ENCODE data around the gene PGA5.

The PGA5 gene

GRCh38 chr11:61270354-61271076, 29.5 kb downstream of the PGA5 start:
- Histone ChIP-seq H3K4me2 (ENCODE audit: low read depth, low read length, poor library complexity, severe bottlenecking) (no peak overlapping the region), H4K20me1 (ENCODE audit: insufficient read depth, low read length, poor library complexity, severe bottlenecking) (no peaks in the 10 kb centered on the region), H3K4me1 (ENCODE audit: insufficient read depth, low read length, poor library complexity, severe bottlenecking) (no peaks in the 10 kb centered on the region), H3K79me2 (ENCODE audit: insufficient read depth, low read length) (no peaks in the 10 kb centered on the region), H3K9me3 (ENCODE audit: insufficient read depth, low read depth, low read length) (no peaks in the 10 kb centered on the region), H3K9me2 (replicated peaks; ENCODE audit: low read depth, low read length) (no peaks in the 10 kb centered on the region), H3K36me3 (ENCODE audit: insufficient read depth, low read length) (no peaks in the 10 kb centered on the region), H3F3A (ENCODE audit: low read depth) (no peaks in the 10 kb centered on the region), H3K4me3 (ENCODE audit: low read length, poor library complexity, severe bottlenecking) (no peak overlapping the region), H3K9ac (ENCODE audit: low read depth, low read length, poor library complexity, severe bottlenecking) (no peak overlapping the region), H2AFZ (ENCODE audit: low read length) (no peak overlapping the region), H3K27me3 (ENCODE audit: insufficient read depth, low read length, poor library complexity, severe bottlenecking) (no peaks in the 10 kb centered on the region)
- TF ChIP-seq EZH2phosphoT487 (IDR thresholded peaks at IDR 0.05; ENCODE audit: borderline replicate concordance) (no peak), CTCF (conservative IDR thresholded peaks at IDR 0.05; ENCODE audit: low read length) (no peak)

- Histone ChIP-seq H4K20me1 (ENCODE audit: insufficient read depth, low read length, poor library complexity, severe bottlenecking) (no peaks in the 10 kb centered on the region), H3K9me3 (ENCODE audit: insufficient read depth, low read depth, low read length) (no peaks in the 10 kb centered on the region), H3K9me2 (replicated peaks; ENCODE audit: low read depth, low read length) (no peaks in the 10 kb centered on the region), H3K4me2 (ENCODE audit: low read depth, low read length, poor library complexity, severe bottlenecking) (no peak overlapping the region), H3K9ac (ENCODE audit: low read depth, low read length, poor library complexity, severe bottlenecking) (no peak overlapping the region), H2AFZ (ENCODE audit: low read length) (no peak overlapping the region), H3K4me3 (ENCODE audit: low read length, poor library complexity, severe bottlenecking) (no peak overlapping the region), H3K36me3 (ENCODE audit: insufficient read depth, low read length) (no peaks in the 10 kb centered on the region), H3F3A (ENCODE audit: low read depth) (no peaks in the 10 kb centered on the region), H3K27me3 (ENCODE audit: insufficient read depth, low read length, poor library complexity, severe bottlenecking) (no peaks in the 10 kb centered on the region), H3K79me2 (ENCODE audit: insufficient read depth, low read length) (no peaks in the 10 kb centered on the region), H3K4me1 (ENCODE audit: insufficient read depth, low read length, poor library complexity, severe bottlenecking) (no peaks in the 10 kb centered on the region)
- no peak for TF ChIP-seq CTCF (conservative IDR thresholded peaks at IDR 0.05; ENCODE audit: low read length)
- no peak for TF ChIP-seq EZH2phosphoT487 (IDR thresholded peaks at IDR 0.05; ENCODE audit: borderline replicate concordance)
Observed at GRCh38 chr11:61272731-61273130, 31.8 kb downstream of the PGA5 start.

GRCh38 chr11:61273178-61274078, 32.5 kb downstream of the PGA5 start:
- H3K4me2 ChIP-seq (ENCODE audit: low read depth, low read length, poor library complexity, severe bottlenecking): no peak overlapping the region
- no peak overlapping the region for H3K9ac ChIP-seq (ENCODE audit: low read depth, low read length, poor library complexity, severe bottlenecking)
- no peak overlapping the region for H3K4me3 ChIP-seq (ENCODE audit: low read length, poor library complexity, severe bottlenecking)

More at GRCh38 chr11:61273178-61274078, 32.5 kb downstream of the PGA5 start:
- Histone ChIP-seq H2AFZ (ENCODE audit: low read length) (no peak overlapping the region), H3K36me3 (ENCODE audit: insufficient read depth, low read length) (no peaks in the 10 kb centered on the region), H4K20me1 (ENCODE audit: insufficient read depth, low read length, poor library complexity, severe bottlenecking) (no peaks in the 10 kb centered on the region), H3F3A (ENCODE audit: low read depth) (no peaks in the 10 kb centered on the region), H3K27me3 (ENCODE audit: insufficient read depth, low read length, poor library complexity, severe bottlenecking) (no peaks in the 10 kb centered on the region), H3K4me1 (ENCODE audit: insufficient read depth, low read length, poor library complexity, severe bottlenecking) (no peaks in the 10 kb centered on the region), H3K9me3 (ENCODE audit: insufficient read depth, low read depth, low read length) (no peaks in the 10 kb centered on the region), H3K79me2 (ENCODE audit: insufficient read depth, low read length) (no peaks in the 10 kb centered on the region), H3K9me2 (replicated peaks; ENCODE audit: low read depth, low read length) (no peaks in the 10 kb centered on the region)
- TF ChIP-seq EZH2phosphoT487 (IDR thresholded peaks at IDR 0.05; ENCODE audit: borderline replicate concordance): no peak
- TF ChIP-seq CTCF (conservative IDR thresholded peaks at IDR 0.05; ENCODE audit: low read length): no peak

Measured in Loucy (cell line).